ENCODE data around the gene SLC30A7. TPM values are rescaled to one million over a fixed set of nuclear protein-coding genes. Genes with fewer than 3 reads are reported as not detected.

The SLC30A7 gene
- polyA plus RNA-seq, 3 donors: 9.2 to 23.3 (median 17.6) TPM

DNA sequence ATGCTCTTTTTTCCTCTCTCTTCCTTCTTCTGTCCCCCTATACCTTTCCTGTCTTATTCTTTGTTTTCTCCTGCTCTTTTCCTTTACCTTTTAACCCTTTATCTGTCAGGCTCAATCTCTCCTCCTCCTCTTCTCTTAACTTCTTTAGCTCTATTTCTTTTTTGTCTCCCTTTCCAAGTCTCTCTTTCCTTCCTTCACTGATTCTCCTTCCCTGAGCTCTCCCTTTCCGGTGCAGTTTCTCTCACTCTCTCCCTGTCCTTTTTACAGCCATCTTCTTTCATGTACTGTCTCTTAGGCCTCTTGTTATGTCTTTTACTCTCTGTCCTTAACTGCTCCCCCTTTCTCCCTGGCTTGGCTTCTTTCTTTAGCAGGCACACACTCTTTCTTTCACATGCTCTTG, 12.0 kb downstream of the SLC30A7 start:
- intact Hi-C loops (cut with micrococcal nuclease): no loop called here
- TF ChIP-seq, protein P1, sequence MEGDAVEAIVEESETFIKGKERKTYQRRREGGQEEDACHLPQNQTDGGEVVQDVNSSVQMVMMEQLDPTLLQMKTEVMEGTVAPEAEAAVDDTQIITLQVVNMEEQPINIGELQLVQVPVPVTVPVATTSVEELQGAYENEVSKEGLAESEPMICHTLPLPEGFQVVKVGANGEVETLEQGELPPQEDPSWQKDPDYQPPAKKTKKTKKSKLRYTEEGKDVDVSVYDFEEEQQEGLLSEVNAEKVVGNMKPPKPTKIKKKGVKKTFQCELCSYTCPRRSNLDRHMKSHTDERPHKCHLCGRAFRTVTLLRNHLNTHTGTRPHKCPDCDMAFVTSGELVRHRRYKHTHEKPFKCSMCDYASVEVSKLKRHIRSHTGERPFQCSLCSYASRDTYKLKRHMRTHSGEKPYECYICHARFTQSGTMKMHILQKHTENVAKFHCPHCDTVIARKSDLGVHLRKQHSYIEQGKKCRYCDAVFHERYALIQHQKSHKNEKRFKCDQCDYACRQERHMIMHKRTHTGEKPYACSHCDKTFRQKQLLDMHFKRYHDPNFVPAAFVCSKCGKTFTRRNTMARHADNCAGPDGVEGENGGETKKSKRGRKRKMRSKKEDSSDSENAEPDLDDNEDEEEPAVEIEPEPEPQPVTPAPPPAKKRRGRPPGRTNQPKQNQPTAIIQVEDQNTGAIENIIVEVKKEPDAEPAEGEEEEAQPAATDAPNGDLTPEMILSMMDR (IDR thresholded peaks at IDR 0.05): no peak
- Histone ChIP-seq H3K4me3 (replicated peaks in 1 of 3; ENCODE audit: low read depth in 2 of 3, low read length in 3 of 3) (no peak overlapping the region), H3K27ac (ENCODE audit: low read depth in 1 of 2, low read length in 2 of 2) (peak overlapping the region in 1 of 2 donors; percentile 6), H3K36me3 (replicated peaks in 1 of 2; ENCODE audit: control insufficient read depth in 1 of 2, insufficient read depth in 2 of 2, low read length in 2 of 2) (peaks cover 82 to 87% of the 10 kb centered on the region in 2 donors), H2AFZ (ENCODE audit: insufficient read depth, low read depth, low read length, poor library complexity, severe bottlenecking) (no peak overlapping the region), H3K4me2 (replicated peaks; ENCODE audit: extremely low read depth, low read length, poor library complexity, severe bottlenecking) (no peak overlapping the region), H3K79me2 (ENCODE audit: insufficient read depth, low read length) (peaks cover 7% of the 10 kb centered on the region), H3K4me1 (ENCODE audit: control insufficient read depth in 1 of 2, insufficient read depth in 2 of 2, low read length in 2 of 2) (no peaks in the 10 kb centered on the region), H4K20me1 (ENCODE audit: insufficient read depth, low read length) (peaks cover 23% of the 10 kb centered on the region), H3K27me3 (ENCODE audit: control insufficient read depth in 2 of 2, insufficient read depth in 2 of 2, low read length in 2 of 2) (no peaks in the 10 kb centered on the region), H3K9me3 (replicated peaks in 1 of 2; ENCODE audit: control insufficient read depth in 1 of 2, insufficient read depth in 1 of 2, low read length in 2 of 2) (no peaks in the 10 kb centered on the region), H3K9ac (ENCODE audit: insufficient read depth, low read length, poor library complexity, severe bottlenecking) (no peak overlapping the region)
- H3K9me3 Mint-ChIP-seq: peaks cover 0 to 3% (median 0%) of the 10 kb centered on the region in 7 donors
- DNase-seq: no peak
- H3K4me1 Mint-ChIP-seq: no peaks in the 10 kb centered on the region
- WGBS (ENCODE audit: insufficient coverage): 100% methylated on average over 1 of the region's 1 CpG
- H3K36me3 Mint-ChIP-seq: peaks cover 67 to 86% of the 10 kb centered on the region in 2 donors
- no peaks in the 10 kb centered on the region for H3K27me3 Mint-ChIP-seq (ENCODE audit: low read depth in 3 of 3)
- H3K27ac Mint-ChIP-seq: peak overlapping the region in 3 of 7 donors; percentile 25 to 66 (median 52)
- H3K4me3 Mint-ChIP-seq: no peak overlapping the region

DNA sequence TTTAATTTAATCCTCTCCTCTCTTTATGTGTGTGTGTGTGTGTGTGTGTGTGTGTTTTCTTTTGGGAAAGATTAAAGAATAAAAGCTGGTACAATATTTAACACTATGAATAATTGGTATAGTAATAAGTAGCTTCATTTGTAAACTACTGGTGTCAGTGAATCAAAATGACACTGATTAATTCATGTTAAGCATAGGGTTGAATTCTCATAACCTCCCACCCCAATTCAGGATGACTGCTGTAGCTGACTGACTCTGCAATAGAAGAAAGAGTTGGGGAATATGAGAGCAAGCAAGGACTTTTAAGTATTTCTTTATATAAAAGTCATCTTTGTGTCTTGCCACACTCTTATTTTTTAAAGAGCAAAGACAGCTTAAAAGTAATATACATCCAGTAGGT, 13.1 kb downstream of the SLC30A7 start:
- Histone ChIP-seq H3K27me3 (ENCODE audit: control insufficient read depth in 2 of 2, insufficient read depth in 2 of 2, low read length in 2 of 2) (no peaks in the 10 kb centered on the region), H2AFZ (ENCODE audit: insufficient read depth, low read depth, low read length, poor library complexity, severe bottlenecking) (no peak overlapping the region), H3K27ac (ENCODE audit: low read depth in 1 of 2, low read length in 2 of 2) (no peak overlapping the region), H3K9ac (ENCODE audit: insufficient read depth, low read length, poor library complexity, severe bottlenecking) (no peak overlapping the region), H3K36me3 (replicated peaks in 1 of 2; ENCODE audit: control insufficient read depth in 1 of 2, insufficient read depth in 2 of 2, low read length in 2 of 2) (peaks cover 91 to 97% of the 10 kb centered on the region in 2 donors), H4K20me1 (ENCODE audit: insufficient read depth, low read length) (peaks cover 23% of the 10 kb centered on the region), H3K4me3 (replicated peaks in 1 of 3; ENCODE audit: low read depth in 2 of 3, low read length in 3 of 3) (no peak overlapping the region), H3K4me2 (replicated peaks; ENCODE audit: extremely low read depth, low read length, poor library complexity, severe bottlenecking) (no peak overlapping the region), H3K4me1 (ENCODE audit: control insufficient read depth in 1 of 2, insufficient read depth in 2 of 2, low read length in 2 of 2) (no peaks in the 10 kb centered on the region), H3K79me2 (ENCODE audit: insufficient read depth, low read length) (peaks cover 7% of the 10 kb centered on the region), H3K9me3 (replicated peaks in 1 of 2; ENCODE audit: control insufficient read depth in 1 of 2, insufficient read depth in 1 of 2, low read length in 2 of 2) (no peaks in the 10 kb centered on the region)
- Mint-ChIP-seq H3K4me1 (no peaks in the 10 kb centered on the region), H3K27me3 (ENCODE audit: low read depth in 3 of 3) (no peaks in the 10 kb centered on the region), H3K9me3 (peaks cover 0 to 3% (median 0%) of the 10 kb centered on the region in 7 donors), H3K27ac (no peak overlapping the region), H3K36me3 (peaks cover 74 to 89% of the 10 kb centered on the region in 2 donors), H3K4me3 (no peak overlapping the region)
- intact Hi-C loops (cut with micrococcal nuclease): no loop called here
- TF ChIP-seq, protein P1 (IDR thresholded peaks at IDR 0.05): no peak
- no peak for DNase-seq
